ENCODE measurements around the gene SURF4. TPM values are rescaled to one million over a fixed set of nuclear protein-coding genes. Genes with fewer than 3 reads are reported as not detected.
"Not testable (repeated sequence)": the region's sequence is repeated elsewhere in the genome, so short reads cannot be mapped to it uniquely, and the experiment has no call there.

The SURF4 gene
- polyA plus RNA-seq, 3 donors = 61.4 to 175 (median 157) TPM

DNA sequence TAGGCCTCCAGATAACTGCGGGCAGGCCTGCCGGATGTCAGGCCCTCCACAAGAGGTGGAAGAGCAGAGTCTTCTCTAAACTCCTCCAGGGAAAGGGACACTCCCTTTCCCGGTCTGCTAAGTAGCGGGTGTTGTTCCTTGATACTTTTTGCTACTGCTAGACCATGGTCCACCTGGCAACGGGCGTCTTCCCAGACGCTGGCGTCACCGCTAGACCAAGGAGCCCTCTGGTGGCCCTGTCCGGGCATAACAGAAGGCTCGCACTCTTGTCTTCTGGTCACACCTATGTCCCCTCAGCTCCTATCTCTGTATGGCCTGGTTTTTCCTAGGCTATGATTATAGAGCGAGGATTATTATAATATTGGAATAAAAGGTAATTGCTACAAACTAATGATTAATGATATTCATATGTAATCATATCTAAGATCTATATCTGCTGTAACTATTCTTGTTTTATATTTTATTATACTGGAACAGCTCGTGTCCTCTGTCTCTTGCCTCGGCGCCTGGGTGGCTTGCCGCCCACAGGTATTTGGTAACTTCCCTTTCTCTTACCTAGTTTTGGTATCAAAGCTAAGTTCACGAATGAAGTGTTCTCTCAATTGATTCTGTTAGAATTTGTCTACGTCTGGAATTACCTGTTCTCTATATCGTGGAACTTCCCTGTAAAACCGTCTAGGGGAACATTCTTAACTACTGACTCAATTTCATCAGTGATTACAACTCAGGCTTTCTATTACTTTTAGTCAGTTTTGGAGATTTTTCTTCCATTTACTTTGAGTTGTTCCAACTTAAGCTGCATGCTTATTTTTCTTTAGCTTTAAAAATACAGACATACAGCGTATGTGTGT, 46.3 kb downstream of the SURF4 start:
- peaks cover 41 to 50% of the 10 kb centered on the region in 2 donors for H3K36me3 Mint-ChIP-seq
- not testable (repeated sequence) for H3K4me1 Mint-ChIP-seq; H3K4me1 ChIP-seq (ENCODE audit: control insufficient read depth in 1 of 2, insufficient read depth in 2 of 2, low read length in 2 of 2); H3K79me2 ChIP-seq (ENCODE audit: insufficient read depth, low read length); H3K9me3 ChIP-seq (replicated peaks in 1 of 2; ENCODE audit: control insufficient read depth in 1 of 2, insufficient read depth in 1 of 2, low read length in 2 of 2); H3K27ac Mint-ChIP-seq; H3K27ac ChIP-seq (ENCODE audit: low read depth in 1 of 2, low read length in 2 of 2); H3K4me3 ChIP-seq (replicated peaks in 1 of 3; ENCODE audit: low read depth in 2 of 3, low read length in 3 of 3); H3K4me3 Mint-ChIP-seq; H3K4me2 ChIP-seq (replicated peaks; ENCODE audit: extremely low read depth, low read length, poor library complexity, severe bottlenecking); H3K27me3 ChIP-seq (ENCODE audit: control insufficient read depth in 2 of 2, insufficient read depth in 2 of 2, low read length in 2 of 2); DNase-seq; H2AFZ ChIP-seq (ENCODE audit: insufficient read depth, low read depth, low read length, poor library complexity, severe bottlenecking); H3K9me3 Mint-ChIP-seq; H3K27me3 Mint-ChIP-seq (ENCODE audit: low read depth in 3 of 3); H3K9ac ChIP-seq (ENCODE audit: insufficient read depth, low read length, poor library complexity, severe bottlenecking)
- TF ChIP-seq CTCF (IDR thresholded peaks at IDR 0.05) = peak; percentile 68
- H3K36me3 ChIP-seq (replicated peaks in 1 of 2; ENCODE audit: control insufficient read depth in 1 of 2, insufficient read depth in 2 of 2, low read length in 2 of 2) = peaks cover 37 to 49% of the 10 kb centered on the region in 2 donors
- H4K20me1 ChIP-seq (ENCODE audit: insufficient read depth, low read length) = peaks cover 35% of the 10 kb centered on the region
- 42% methylated on average over 9 of the region's 21 CpGs for WGBS (ENCODE audit: insufficient coverage)
- intact Hi-C loops (cut with micrococcal nuclease) = loop anchor here in 1 of 2 donors (10.0 kb wide), 2 partner anchors 145 to 385 kb away; partner anchors contain the start of gene TSC1

- Mint-ChIP-seq H3K4me1 (peaks cover 5% of the 10 kb centered on the region), H3K9me3 (peaks cover 0 to 4% (median 0%) of the 10 kb centered on the region in 7 donors), H3K36me3 (peaks cover 27 to 35% of the 10 kb centered on the region in 2 donors), H3K27ac (no peak overlapping the region), H3K27me3 (ENCODE audit: low read depth in 3 of 3) (peaks cover 1 to 5% (median 4%) of the 10 kb centered on the region in 3 donors), H3K4me3 (no peak overlapping the region)
- WGBS (ENCODE audit: insufficient coverage) = 94% methylated on average over 7 of the region's 10 CpGs
- no peak overlapping the region for H3K27ac ChIP-seq (ENCODE audit: low read depth in 1 of 2, low read length in 2 of 2)
- H3K4me2 ChIP-seq (replicated peaks; ENCODE audit: extremely low read depth, low read length, poor library complexity, severe bottlenecking) = no peak overlapping the region
- no peak for DNase-seq
- no peak overlapping the region for H3K4me3 ChIP-seq (replicated peaks in 1 of 3; ENCODE audit: low read depth in 2 of 3, low read length in 3 of 3)
- H2AFZ ChIP-seq (ENCODE audit: insufficient read depth, low read depth, low read length, poor library complexity, severe bottlenecking) = no peak overlapping the region
- H3K79me2 ChIP-seq (ENCODE audit: insufficient read depth, low read length) = no peaks in the 10 kb centered on the region
- no peak for TF ChIP-seq CTCF (IDR thresholded peaks at IDR 0.05)
- no peaks in the 10 kb centered on the region for H3K9me3 ChIP-seq (replicated peaks in 1 of 2; ENCODE audit: control insufficient read depth in 1 of 2, insufficient read depth in 1 of 2, low read length in 2 of 2)
- H4K20me1 ChIP-seq (ENCODE audit: insufficient read depth, low read length) = peaks cover 19% of the 10 kb centered on the region
- H3K36me3 ChIP-seq (replicated peaks in 1 of 2; ENCODE audit: control insufficient read depth in 1 of 2, insufficient read depth in 2 of 2, low read length in 2 of 2) = peaks cover 22 to 33% of the 10 kb centered on the region in 2 donors
- intact Hi-C loops (cut with micrococcal nuclease) = no loop called here
- H3K4me1 ChIP-seq (ENCODE audit: control insufficient read depth in 1 of 2, insufficient read depth in 2 of 2, low read length in 2 of 2) = no peaks in the 10 kb centered on the region
- H3K27me3 ChIP-seq (ENCODE audit: control insufficient read depth in 2 of 2, insufficient read depth in 2 of 2, low read length in 2 of 2) = no peaks in the 10 kb centered on the region
- H3K9ac ChIP-seq (ENCODE audit: insufficient read depth, low read length, poor library complexity, severe bottlenecking) = no peak overlapping the region
These were observed 47.9 kb downstream of the SURF4 start for GRCh38 chr9:133327834-133328484.

DNA sequence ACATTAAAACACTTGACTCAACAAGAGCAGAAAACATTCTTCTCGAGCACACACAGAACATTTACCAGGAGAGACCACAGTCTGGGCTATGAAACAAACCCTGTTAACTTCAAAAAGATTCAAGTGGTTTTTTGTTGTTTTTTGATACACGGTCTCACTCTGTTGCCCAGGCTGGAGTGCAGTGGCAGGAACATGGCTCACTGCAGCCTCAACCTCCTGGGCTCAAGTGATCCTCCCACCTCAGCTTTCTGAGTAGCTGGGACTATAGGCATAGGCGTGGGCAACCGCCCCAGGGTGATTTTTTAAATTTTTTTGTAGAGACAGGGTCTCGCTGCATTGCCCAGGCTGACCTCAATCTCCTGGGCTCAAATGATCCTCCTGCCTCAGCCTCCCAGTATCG, 48.8 kb downstream of the SURF4 start:
- H3K9me3 ChIP-seq (replicated peaks in 1 of 2; ENCODE audit: control insufficient read depth in 1 of 2, insufficient read depth in 1 of 2, low read length in 2 of 2); intact Hi-C loops (cut with micrococcal nuclease); H3K9ac ChIP-seq (ENCODE audit: insufficient read depth, low read length, poor library complexity, severe bottlenecking); H3K4me2 ChIP-seq (replicated peaks; ENCODE audit: extremely low read depth, low read length, poor library complexity, severe bottlenecking); H3K27me3 Mint-ChIP-seq (ENCODE audit: low read depth in 3 of 3); H3K27ac ChIP-seq (ENCODE audit: low read depth in 1 of 2, low read length in 2 of 2); H3K4me1 ChIP-seq (ENCODE audit: control insufficient read depth in 1 of 2, insufficient read depth in 2 of 2, low read length in 2 of 2); DNase-seq; H3K79me2 ChIP-seq (ENCODE audit: insufficient read depth, low read length); H2AFZ ChIP-seq (ENCODE audit: insufficient read depth, low read depth, low read length, poor library complexity, severe bottlenecking); H3K27ac Mint-ChIP-seq; H3K27me3 ChIP-seq (ENCODE audit: control insufficient read depth in 2 of 2, insufficient read depth in 2 of 2, low read length in 2 of 2); H3K9me3 Mint-ChIP-seq; H3K4me1 Mint-ChIP-seq; H3K4me3 Mint-ChIP-seq; H3K4me3 ChIP-seq (replicated peaks in 1 of 3; ENCODE audit: low read depth in 2 of 3, low read length in 3 of 3): not testable (repeated sequence)
- Histone ChIP-seq H3K36me3 (replicated peaks in 1 of 2; ENCODE audit: control insufficient read depth in 1 of 2, insufficient read depth in 2 of 2, low read length in 2 of 2) (peaks cover 12 to 24% of the 10 kb centered on the region in 2 donors), H4K20me1 (ENCODE audit: insufficient read depth, low read length) (peaks cover 13% of the 10 kb centered on the region)
- H3K36me3 Mint-ChIP-seq = peaks cover 18 to 25% of the 10 kb centered on the region in 2 donors
- WGBS (ENCODE audit: insufficient coverage) = 92% methylated on average over 4 of the region's 6 CpGs

Data from CD14-positive monocyte (primary cell).